HG03354 (cell line): Measurements from ENCODE around the gene AOX1.
"Not testable (repeated sequence)": the region's sequence is repeated elsewhere in the genome, so short reads cannot be mapped to it uniquely, and the experiment has no call there.

Source experiments
- ATAC-seq: cut with Tn5 transposase; IDR thresholded peaks from one replicate; pipeline ENCODE4 v1.9.1; 2021; ENCODE audit warnings: mild to moderate bottlenecking; ENCODE audit not compliant: unreplicated experiment, poor library complexity, severe bottlenecking

Gene AOX1

GRCh38 chr2:200624658-200625057 is 38.8 kb downstream of the AOX1 start:
- no peak for ATAC-seq

GRCh38 chr2:200625282-200625681 is 39.5 kb downstream of the AOX1 start:
- no peak for ATAC-seq

- ATAC-seq: no peak
Observed at GRCh38 chr2:200625958-200626363, 40.1 kb downstream of the AOX1 start.

DNA sequence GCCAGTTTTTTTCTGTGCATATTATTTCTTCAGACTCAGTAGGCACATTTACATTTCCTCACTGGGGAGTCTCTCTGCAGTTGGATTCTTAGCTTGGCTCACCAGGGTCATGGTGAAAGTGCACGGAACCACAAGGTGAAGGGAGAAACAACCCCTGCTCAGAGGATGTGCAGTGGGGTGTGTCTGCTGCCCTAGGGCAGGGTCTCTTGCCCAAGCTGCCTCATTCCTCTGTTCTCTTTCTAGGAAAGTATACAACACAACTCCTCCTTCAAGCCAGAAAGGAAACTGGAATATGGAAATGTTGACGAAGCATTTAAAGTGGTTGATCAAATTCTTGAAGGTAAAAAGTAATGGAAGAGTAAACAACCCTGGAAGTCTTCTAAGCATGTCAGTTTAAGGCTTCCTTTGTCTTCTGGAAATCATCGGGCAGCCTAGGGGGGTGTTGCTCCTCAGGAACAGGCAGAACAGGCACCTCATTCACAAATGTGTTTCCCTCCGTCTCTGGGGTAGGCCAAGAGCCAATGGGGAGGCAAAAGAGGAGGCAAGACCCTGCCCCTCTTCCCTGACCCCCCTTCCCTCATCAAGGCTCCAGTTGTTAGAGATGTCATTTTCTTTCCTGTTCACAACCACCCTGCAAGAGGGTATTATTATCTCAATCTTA is 41.4 kb downstream of the AOX1 start:
- ATAC-seq: no peak

DNA sequence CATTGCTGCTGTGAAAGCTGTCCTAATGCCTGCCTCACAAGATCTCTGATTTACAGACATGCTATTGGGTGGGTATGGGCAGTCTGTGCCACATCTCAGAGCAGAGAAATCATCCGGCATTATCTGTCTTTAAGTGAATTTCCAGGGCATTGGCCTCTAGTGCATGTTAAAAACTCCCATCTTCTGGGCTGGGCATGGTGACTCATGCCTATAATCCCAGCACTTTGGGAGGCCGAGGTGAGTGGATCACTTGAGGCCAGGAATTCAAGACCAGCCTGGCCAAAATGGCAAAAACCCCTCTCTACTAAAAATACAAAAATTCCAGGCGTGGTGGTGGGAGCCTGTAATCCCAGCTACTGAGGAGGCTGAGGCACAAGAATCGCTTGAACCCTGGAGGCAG is 42.6 kb downstream of the AOX1 start:
- not testable (repeated sequence) for ATAC-seq

GRCh38 chr2:200631287-200631686 is 45.5 kb downstream of the AOX1 start:
- ATAC-seq: no peak

- no peak for ATAC-seq
Observed at GRCh38 chr2:200634231-200634964, 48.6 kb downstream of the AOX1 start.

DNA sequence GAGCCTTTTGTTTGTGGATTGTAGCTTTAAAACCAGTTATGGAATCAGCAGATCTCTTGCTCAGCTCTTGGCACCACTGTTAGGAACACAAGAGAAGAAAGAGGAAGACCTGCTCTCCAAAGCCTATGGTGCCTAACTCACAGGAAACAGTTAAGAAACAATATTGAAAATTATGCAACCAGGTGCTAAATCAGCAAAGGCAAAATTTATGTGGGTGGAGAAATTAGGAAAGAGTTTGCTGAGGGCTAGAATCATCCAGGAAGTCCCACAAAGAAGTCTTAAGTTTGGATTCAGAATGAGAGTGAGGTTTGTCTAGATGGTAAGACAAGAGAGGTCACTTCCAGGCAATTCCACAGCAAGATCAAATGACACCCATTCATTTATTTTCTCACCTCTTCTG is 49.4 kb downstream of the AOX1 start:
- no peak for ATAC-seq

DNA sequence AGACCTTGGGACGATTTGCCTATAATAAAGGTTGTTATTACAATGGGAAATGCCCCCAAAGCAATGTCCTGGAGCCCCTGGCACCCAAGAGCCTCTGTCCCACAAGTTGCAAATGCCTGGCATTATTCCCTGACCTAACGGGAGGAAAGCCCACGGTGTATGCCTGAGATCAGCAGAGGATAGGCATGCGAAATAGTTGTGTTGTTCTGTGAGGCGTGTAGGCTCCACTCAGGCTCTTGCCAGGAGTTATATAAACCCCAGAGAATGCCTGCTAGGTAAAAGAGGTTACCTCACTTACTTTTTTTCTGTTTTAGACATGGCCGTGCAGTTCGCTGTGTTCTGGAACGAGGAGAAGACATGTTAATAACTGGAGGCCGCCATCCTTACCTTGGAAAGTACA is 52.1 kb downstream of the AOX1 start:
- no peak for ATAC-seq

DNA sequence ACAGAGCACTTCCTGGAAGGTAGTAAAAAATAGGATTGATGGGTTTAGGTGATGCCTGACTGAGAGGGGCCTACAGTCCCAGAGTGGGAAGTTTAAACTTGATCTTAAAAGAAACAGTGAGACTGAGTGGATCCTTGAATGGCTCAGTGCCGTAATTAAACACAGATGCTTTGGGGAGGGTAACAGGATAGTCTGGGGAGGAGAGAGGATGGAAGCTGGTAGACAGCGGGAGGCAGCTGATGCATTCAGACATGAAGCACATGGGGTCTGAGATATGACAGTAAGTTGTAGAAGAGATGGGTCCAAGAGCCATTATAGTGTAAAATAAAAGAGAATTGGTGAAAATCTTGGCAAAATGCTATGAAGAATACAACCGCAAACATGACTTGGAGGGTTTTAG is 54.4 kb downstream of the AOX1 start:
- no peak for ATAC-seq

- no peak for ATAC-seq
Observed at GRCh38 chr2:200640901-200641300, 55.1 kb downstream of the AOX1 start.

DNA sequence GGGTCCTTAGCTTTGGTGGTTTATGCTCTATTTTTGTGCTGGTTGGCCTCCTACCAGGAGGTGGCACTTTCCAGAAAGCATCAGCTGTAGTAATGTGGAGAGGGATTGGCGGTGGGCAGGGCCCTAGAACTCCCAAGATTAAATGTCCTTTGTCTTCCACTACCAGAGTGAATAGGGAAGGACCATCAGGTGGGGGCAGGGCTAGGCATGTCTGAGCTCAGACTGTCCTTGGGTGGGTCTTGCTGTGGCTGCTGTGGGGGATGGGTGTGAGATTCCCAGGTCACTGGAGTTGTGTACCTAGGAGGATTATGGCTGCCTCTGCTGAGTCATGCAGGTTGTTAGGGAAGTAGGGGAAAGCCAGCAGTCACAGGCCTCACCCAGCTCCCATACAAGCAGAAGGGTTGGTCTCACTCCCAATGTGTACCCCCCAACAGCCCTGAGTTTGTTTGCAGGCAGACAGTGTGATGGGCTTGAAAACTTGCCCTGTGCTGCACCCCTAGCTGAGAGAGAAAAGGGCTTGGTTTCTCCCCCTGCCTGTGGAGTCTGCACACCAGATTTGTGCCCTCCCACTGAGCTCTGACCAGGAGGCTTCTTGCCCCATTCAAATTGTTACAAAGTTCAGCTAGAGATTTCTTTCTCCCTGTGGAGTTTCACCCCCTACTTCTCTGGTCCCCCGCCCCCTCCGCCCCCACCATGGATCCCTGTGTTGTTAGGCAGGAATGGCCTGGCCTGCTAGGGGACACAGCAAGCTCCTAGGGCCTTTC is 62.9 kb downstream of the AOX1 start:
- ATAC-seq: not testable (repeated sequence)

GRCh38 chr2:200649724-200650123 is 63.9 kb downstream of the AOX1 start:
- ATAC-seq: no peak

DNA sequence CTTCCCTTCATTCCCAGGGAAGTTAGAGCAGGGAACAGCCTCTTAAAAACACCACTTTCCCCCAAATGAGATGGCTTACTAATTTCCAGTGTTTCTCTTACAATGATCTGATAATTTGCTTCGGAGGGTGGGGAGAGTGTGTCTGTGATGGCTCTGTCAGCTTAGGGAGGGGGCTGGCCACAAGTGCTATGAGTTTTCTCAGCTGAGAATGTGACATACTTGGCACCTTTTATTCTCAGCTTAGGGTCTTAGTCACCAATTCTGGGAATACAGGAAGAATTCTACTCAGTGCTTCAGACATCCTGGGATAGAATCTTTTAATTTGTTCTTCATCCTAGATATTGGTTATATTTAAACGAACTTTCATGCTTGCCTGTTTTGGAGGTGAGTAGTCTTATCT is 64.4 kb downstream of the AOX1 start:
- no peak for ATAC-seq

- ATAC-seq: no peak
Observed at GRCh38 chr2:200652158-200652557, 66.3 kb downstream of the AOX1 start.

- no peak for ATAC-seq
Observed at GRCh38 chr2:200653021-200653420, 67.2 kb downstream of the AOX1 start.

DNA sequence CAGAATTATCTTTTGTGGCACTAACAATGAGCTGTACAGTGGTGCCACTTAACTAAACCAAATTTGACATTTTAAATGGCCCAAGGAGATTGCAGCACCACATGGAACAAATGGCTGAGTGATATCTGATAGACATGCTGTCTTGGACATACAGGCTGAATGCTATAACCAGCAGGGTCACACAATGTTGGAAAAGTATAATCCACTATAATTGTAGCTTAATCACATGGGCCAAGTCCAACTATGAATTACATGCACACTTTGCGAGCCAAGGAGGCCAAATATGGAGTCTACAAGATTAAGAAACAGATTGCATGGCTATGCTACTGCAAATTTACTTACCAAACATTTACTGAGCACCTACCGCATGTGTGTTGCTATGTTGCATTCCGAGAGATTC is 69.0 kb downstream of the AOX1 start:
- no peak for ATAC-seq

GRCh38 chr2:200655918-200656580 is 70.2 kb downstream of the AOX1 start:
- no peak for ATAC-seq

DNA sequence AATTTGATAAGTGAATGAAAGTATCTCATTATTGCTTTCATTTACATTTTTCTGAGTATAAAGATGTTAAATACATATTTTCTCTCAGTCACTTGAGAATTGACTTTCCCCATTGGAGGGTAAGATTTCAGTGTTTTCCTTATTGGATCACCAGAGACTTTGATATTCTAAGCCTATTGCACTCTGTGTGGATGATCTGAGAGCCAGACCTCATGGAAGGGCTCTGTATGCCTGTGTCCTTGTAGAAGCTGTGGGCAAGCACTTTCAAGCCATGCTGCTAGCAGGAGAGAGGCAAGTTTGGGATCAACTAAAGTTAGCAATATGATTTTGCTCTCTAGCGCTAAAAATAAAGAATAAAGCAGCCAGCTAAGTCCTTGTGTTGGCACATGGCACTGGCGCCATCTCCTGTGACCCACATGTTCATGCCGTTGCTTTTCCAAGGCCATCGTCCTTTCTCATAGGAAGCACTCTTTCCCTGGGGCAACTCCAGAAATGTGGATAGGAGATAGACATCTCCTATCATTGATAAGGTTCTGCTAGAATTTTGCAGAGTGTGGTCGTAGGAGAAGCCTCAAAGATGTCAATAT is 72.6 kb downstream of the AOX1 start:
- ATAC-seq: no peak

GRCh38 chr2:200659410-200659809 is 73.6 kb downstream of the AOX1 start:
- no peak for ATAC-seq
